Neural progenitor cell (in vitro differentiated cells): ENCODE results near the gene ZNF282. TPM values are rescaled to one million over a fixed set of nuclear protein-coding genes. Genes with fewer than 3 reads are reported as not detected.

Source experiments
- DNase-seq: peaks from one replicate; pipeline ENCODE4 v3.0.0-alpha.2; 2016; ENCODE audit warnings: low spot score
- H2AFZ ChIP-seq: fragments of 200-600 bp; sonication (generic); replicated peaks from 2 replicates; pipeline ENCODE4 v1.6.1; 2016; ENCODE audit warnings: antibody characterized with exemption
- H3F3A ChIP-seq: fragments of 200-600 bp; sonication (generic); 2 replicates; pipeline ENCODE4 v1.6.1; 2016; ENCODE audit warnings: antibody characterized with exemption, low read depth
- H3K27ac ChIP-seq: fragments of 200-600 bp; sonication (generic); 2 replicates; pipeline ENCODE4 v1.5.1; 2016; ENCODE audit warnings: mild to moderate bottlenecking
- H3K27me3 ChIP-seq: fragments of 200-600 bp; sonication (generic); 2 replicates; pipeline ENCODE4 v1.6.1; 2016; ENCODE audit warnings: mild to moderate bottlenecking, moderate library complexity
- H3K36me3 ChIP-seq: fragments of 200-600 bp; sonication (generic); 2 replicates; pipeline ENCODE4 v1.5.1; 2016
- H3K4me1 ChIP-seq: fragments of 200-600 bp; sonication (generic); 2 replicates; pipeline ENCODE4 v1.6.1; 2016; ENCODE audit warnings: mixed run types
- H3K4me2 ChIP-seq: fragments of 200-600 bp; sonication (generic); 2 replicates; pipeline ENCODE4 v1.6.1; 2016
- H3K4me3 ChIP-seq: fragments of 200-600 bp; sonication (generic); 2 replicates; pipeline ENCODE4 v1.5.1; 2016
- H3K79me2 ChIP-seq: fragments of 200-600 bp; sonication (generic); 2 replicates; pipeline ENCODE4 v1.6.1; 2016; ENCODE audit warnings: low read depth
- H3K9ac ChIP-seq: fragments of 200-600 bp; sonication (generic); 2 replicates; pipeline ENCODE4 v1.6.1; 2016
- H3K9me3 ChIP-seq: fragments of 200-600 bp; sonication (generic); 2 replicates; pipeline ENCODE4 v1.5.1; 2016; ENCODE audit warnings: low read depth
- H4K20me1 ChIP-seq: fragments of 200-600 bp; sonication (generic); 2 replicates; pipeline ENCODE4 v1.6.1; 2016; ENCODE audit warnings: low read depth
- H3K27ac Mint-ChIP-seq: 3 replicates; pipeline ENCODE4 v1.8.0; 2021; ENCODE audit warnings: mixed read lengths
- H3K27me3 Mint-ChIP-seq: 2 replicates; pipeline ENCODE4 v1.8.0; 2022; ENCODE audit warnings: low read depth, mild to moderate bottlenecking, inconsistent platforms, moderate library complexity, mixed read lengths; ENCODE audit not compliant: insufficient read depth
- H3K36me3 Mint-ChIP-seq: 3 replicates; pipeline ENCODE4 v1.8.0; 2021; ENCODE audit warnings: mixed read lengths
- H3K4me1 Mint-ChIP-seq: 3 replicates; pipeline ENCODE4 v1.8.0; 2021; ENCODE audit warnings: mixed read lengths
- H3K4me3 Mint-ChIP-seq: 3 replicates; pipeline ENCODE4 v1.8.0; 2021; ENCODE audit warnings: mild to moderate bottlenecking, moderate library complexity, mixed read lengths
- H3K9me3 Mint-ChIP-seq: 3 replicates; pipeline ENCODE4 v1.8.0; 2020; ENCODE audit warnings: mixed read lengths
- EZH2 ChIP-seq: fragments of 200-600 bp; sonication (generic); IDR thresholded peaks from 2 replicates; pipeline ENCODE4 v1.6.1; 2017; ENCODE audit warnings: antibody characterized with exemption, mild to moderate bottlenecking, moderate library complexity
- EZH2phosphoT487 ChIP-seq: fragments of 200-600 bp; sonication (generic); IDR thresholded peaks from 2 replicates; pipeline ENCODE4 v1.6.1; 2017; ENCODE audit warnings: antibody characterized with exemption
- total RNA-seq: library from RNA; depleted of rRNA; stranded (reverse); fragments of >200 nt; gene quantifications from 2 replicates; pipeline ENCODE4 v1.2.3, GENCODE V29; 2015; ENCODE audit warnings: low replicate concordance
- TF ChIP-seq, protein P1 (sequence below): fragments of 200-600 bp; sonication (generic); IDR thresholded peaks from 2 replicates; pipeline ENCODE4 v1.5.1; 2017; ENCODE audit warnings: antibody characterized with exemption, mild to moderate bottlenecking

The ZNF282 gene
- total RNA-seq, 1 donor from 2014 or later = 15.9 TPM

- DNase-seq = no peak
- Mint-ChIP-seq H3K27me3 (peaks cover 2% of the 10 kb centered on the region), H3K4me1 (peaks cover 3% of the 10 kb centered on the region), H3K36me3 (peaks cover 12% of the 10 kb centered on the region), H3K27ac (no peak overlapping the region), H3K4me3 (no peak overlapping the region), H3K9me3 (no peaks in the 10 kb centered on the region)
- Histone ChIP-seq H2AFZ (no peak overlapping the region), H3K27ac (no peak overlapping the region), H3K4me3 (no peak overlapping the region), H3F3A (no peaks in the 10 kb centered on the region), H3K4me1 (no peaks in the 10 kb centered on the region), H3K27me3 (no peaks in the 10 kb centered on the region), H4K20me1 (no peaks in the 10 kb centered on the region), H3K9ac (no peak overlapping the region), H3K79me2 (no peaks in the 10 kb centered on the region), H3K9me3 (no peaks in the 10 kb centered on the region), H3K4me2 (no peak overlapping the region), H3K36me3 (no peaks in the 10 kb centered on the region)
- TF ChIP-seq EZH2 (no peak), EZH2phosphoT487 (no peak)
- TF ChIP-seq, protein P1, sequence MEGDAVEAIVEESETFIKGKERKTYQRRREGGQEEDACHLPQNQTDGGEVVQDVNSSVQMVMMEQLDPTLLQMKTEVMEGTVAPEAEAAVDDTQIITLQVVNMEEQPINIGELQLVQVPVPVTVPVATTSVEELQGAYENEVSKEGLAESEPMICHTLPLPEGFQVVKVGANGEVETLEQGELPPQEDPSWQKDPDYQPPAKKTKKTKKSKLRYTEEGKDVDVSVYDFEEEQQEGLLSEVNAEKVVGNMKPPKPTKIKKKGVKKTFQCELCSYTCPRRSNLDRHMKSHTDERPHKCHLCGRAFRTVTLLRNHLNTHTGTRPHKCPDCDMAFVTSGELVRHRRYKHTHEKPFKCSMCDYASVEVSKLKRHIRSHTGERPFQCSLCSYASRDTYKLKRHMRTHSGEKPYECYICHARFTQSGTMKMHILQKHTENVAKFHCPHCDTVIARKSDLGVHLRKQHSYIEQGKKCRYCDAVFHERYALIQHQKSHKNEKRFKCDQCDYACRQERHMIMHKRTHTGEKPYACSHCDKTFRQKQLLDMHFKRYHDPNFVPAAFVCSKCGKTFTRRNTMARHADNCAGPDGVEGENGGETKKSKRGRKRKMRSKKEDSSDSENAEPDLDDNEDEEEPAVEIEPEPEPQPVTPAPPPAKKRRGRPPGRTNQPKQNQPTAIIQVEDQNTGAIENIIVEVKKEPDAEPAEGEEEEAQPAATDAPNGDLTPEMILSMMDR = no peak
Observed at GRCh38 chr7:149166630-149167352, 28.6 kb upstream of the ZNF282 start.

GRCh38 chr7:149171892-149172533 is 23.3 kb upstream of the ZNF282 start:
- H3K79me2 ChIP-seq = no peaks in the 10 kb centered on the region
- TF ChIP-seq EZH2phosphoT487 (no peak), EZH2 (no peak)
- TF ChIP-seq, protein P1 = no peak
- peaks cover 6% of the 10 kb centered on the region for H3K36me3 ChIP-seq

GRCh38 chr7:149172534-149172920 is 22.8 kb upstream of the ZNF282 start:
- H3K79me2 ChIP-seq = no peaks in the 10 kb centered on the region
- no peak overlapping the region for H3K27ac Mint-ChIP-seq

More at GRCh38 chr7:149171892-149172533, 23.3 kb upstream of the ZNF282 start:
- Histone ChIP-seq H3K27ac (no peak overlapping the region), H2AFZ (no peak overlapping the region), H3K4me2 (no peak overlapping the region), H3K4me1 (no peaks in the 10 kb centered on the region), H3K27me3 (no peaks in the 10 kb centered on the region), H3K4me3 (no peak overlapping the region), H3K9me3 (no peaks in the 10 kb centered on the region), H3K9ac (no peak overlapping the region), H3F3A (no peaks in the 10 kb centered on the region), H4K20me1 (no peaks in the 10 kb centered on the region)
- no peak overlapping the region for H3K4me3 Mint-ChIP-seq
- H3K9me3 Mint-ChIP-seq = no peaks in the 10 kb centered on the region
- no peak overlapping the region for H3K27ac Mint-ChIP-seq
- peaks cover 8% of the 10 kb centered on the region for H3K36me3 Mint-ChIP-seq
- no peaks in the 10 kb centered on the region for H3K27me3 Mint-ChIP-seq
- H3K4me1 Mint-ChIP-seq = no peaks in the 10 kb centered on the region
- DNase-seq = no peak

More at GRCh38 chr7:149172534-149172920, 22.8 kb upstream of the ZNF282 start:
- H3K4me1 Mint-ChIP-seq = no peaks in the 10 kb centered on the region
- DNase-seq = no peak
- Histone ChIP-seq H3F3A (no peaks in the 10 kb centered on the region), H3K4me2 (no peak overlapping the region), H2AFZ (no peak overlapping the region), H3K27ac (no peak overlapping the region), H3K9ac (no peak overlapping the region), H3K36me3 (peaks cover 6% of the 10 kb centered on the region), H3K9me3 (no peaks in the 10 kb centered on the region), H3K27me3 (no peaks in the 10 kb centered on the region), H4K20me1 (no peaks in the 10 kb centered on the region), H3K4me3 (no peak overlapping the region), H3K4me1 (no peaks in the 10 kb centered on the region)
- no peaks in the 10 kb centered on the region for H3K9me3 Mint-ChIP-seq
- no peaks in the 10 kb centered on the region for H3K27me3 Mint-ChIP-seq
- H3K36me3 Mint-ChIP-seq = peaks cover 11% of the 10 kb centered on the region
- TF ChIP-seq EZH2 = no peak
- TF ChIP-seq, protein P1 = no peak
- no peak for TF ChIP-seq EZH2phosphoT487
- no peak overlapping the region for H3K4me3 Mint-ChIP-seq
